ENCODE data around the gene THSD7B. TPM values are rescaled to one million over a fixed set of nuclear protein-coding genes. Genes with fewer than 3 reads are reported as not detected.

THSD7B gene
- total RNA-seq, 3 donors from 2014 or later, result not detected

- Mint-ChIP-seq H3K4me1 (ENCODE audit: low read depth) (no peaks in the 10 kb centered on the region), H3K9me3 (no peaks in the 10 kb centered on the region), H3K36me3 (ENCODE audit: insufficient read depth) (no peaks in the 10 kb centered on the region), H3K27me3 (ENCODE audit: low read depth) (no peaks in the 10 kb centered on the region), H3K4me3 (no peak overlapping the region)
- DNase-seq (no peak), ATAC-seq (no peak)
Measured at GRCh38 chr2:137180012-137180411, 414.7 kb downstream of the THSD7B start.

- peaks cover 6% of the 10 kb centered on the region for H3K9me3 Mint-ChIP-seq
- H3K4me1 Mint-ChIP-seq (ENCODE audit: low read depth), result no peaks in the 10 kb centered on the region
- H3K27me3 Mint-ChIP-seq (ENCODE audit: low read depth), result no peaks in the 10 kb centered on the region
- DNase-seq (no peak), ATAC-seq (no peak)
- H3K36me3 Mint-ChIP-seq (ENCODE audit: insufficient read depth), result no peaks in the 10 kb centered on the region
- no peak overlapping the region for H3K4me3 Mint-ChIP-seq
Measured at GRCh38 chr2:137181370-137181769, 416.0 kb downstream of the THSD7B start.

- DNase-seq, result no peak
- ATAC-seq, result no peak
- Mint-ChIP-seq H3K36me3 (ENCODE audit: insufficient read depth) (no peaks in the 10 kb centered on the region), H3K9me3 (peaks cover 6% of the 10 kb centered on the region), H3K4me1 (ENCODE audit: low read depth) (no peaks in the 10 kb centered on the region), H3K4me3 (no peak overlapping the region), H3K27me3 (ENCODE audit: low read depth) (no peaks in the 10 kb centered on the region)
Measured at GRCh38 chr2:137182071-137182470, 416.7 kb downstream of the THSD7B start.

GRCh38 chr2:137183206-137183898 lies 418.0 kb downstream of the THSD7B start:
- ATAC-seq, result no peak

GRCh38 chr2:137185378-137186078 lies 420.2 kb downstream of the THSD7B start:
- DNase-seq, result no peak
- H3K4me3 Mint-ChIP-seq, result no peak overlapping the region
- H3K27me3 Mint-ChIP-seq (ENCODE audit: low read depth), result peaks cover 2% of the 10 kb centered on the region
- no peaks in the 10 kb centered on the region for H3K36me3 Mint-ChIP-seq (ENCODE audit: insufficient read depth)
- no peak for ATAC-seq
- no peaks in the 10 kb centered on the region for H3K4me1 Mint-ChIP-seq (ENCODE audit: low read depth)
- H3K9me3 Mint-ChIP-seq, result peaks cover 6% of the 10 kb centered on the region

More at GRCh38 chr2:137183206-137183898, 418.0 kb downstream of the THSD7B start:
- Mint-ChIP-seq H3K4me1 (ENCODE audit: low read depth) (no peaks in the 10 kb centered on the region), H3K36me3 (ENCODE audit: insufficient read depth) (no peaks in the 10 kb centered on the region), H3K27me3 (ENCODE audit: low read depth) (no peaks in the 10 kb centered on the region), H3K4me3 (no peak overlapping the region), H3K9me3 (peaks cover 6% of the 10 kb centered on the region)
- no peak for DNase-seq

- H3K4me1 Mint-ChIP-seq (ENCODE audit: low read depth), result no peaks in the 10 kb centered on the region
- no peak overlapping the region for H3K4me3 Mint-ChIP-seq
- H3K36me3 Mint-ChIP-seq (ENCODE audit: insufficient read depth), result no peaks in the 10 kb centered on the region
- DNase-seq, result no peak
- no peak for ATAC-seq
- H3K27me3 Mint-ChIP-seq (ENCODE audit: low read depth), result peaks cover 2% of the 10 kb centered on the region
- H3K9me3 Mint-ChIP-seq, result peaks cover 6% of the 10 kb centered on the region
Measured at GRCh38 chr2:137187216-137187615, 421.9 kb downstream of the THSD7B start.

GRCh38 chr2:137190411-137191195 lies 425.3 kb downstream of the THSD7B start:
- ATAC-seq (no peak), DNase-seq (no peak)
- Mint-ChIP-seq H3K27me3 (ENCODE audit: low read depth) (peaks cover 2% of the 10 kb centered on the region), H3K36me3 (ENCODE audit: insufficient read depth) (no peaks in the 10 kb centered on the region), H3K4me3 (no peak overlapping the region), H3K9me3 (peaks cover 6% of the 10 kb centered on the region), H3K4me1 (ENCODE audit: low read depth) (no peaks in the 10 kb centered on the region)

- no peaks in the 10 kb centered on the region for H3K9me3 Mint-ChIP-seq
- DNase-seq (no peak), ATAC-seq (no peak)
- no peak overlapping the region for H3K4me3 Mint-ChIP-seq
- H3K4me1 Mint-ChIP-seq (ENCODE audit: low read depth), result no peaks in the 10 kb centered on the region
- H3K36me3 Mint-ChIP-seq (ENCODE audit: insufficient read depth), result no peaks in the 10 kb centered on the region
- H3K27me3 Mint-ChIP-seq (ENCODE audit: low read depth), result peaks cover 2% of the 10 kb centered on the region
Measured at GRCh38 chr2:137192366-137193310, 427.3 kb downstream of the THSD7B start.

- ATAC-seq (no peak), DNase-seq (no peak)
- Mint-ChIP-seq H3K4me3 (no peak overlapping the region), H3K4me1 (ENCODE audit: low read depth) (no peaks in the 10 kb centered on the region), H3K36me3 (ENCODE audit: insufficient read depth) (no peaks in the 10 kb centered on the region), H3K27me3 (ENCODE audit: low read depth) (peaks cover 2% of the 10 kb centered on the region), H3K9me3 (no peaks in the 10 kb centered on the region)
Measured at GRCh38 chr2:137193401-137193800, 428.1 kb downstream of the THSD7B start.

GRCh38 chr2:137194111-137194510 lies 428.8 kb downstream of the THSD7B start:
- no peak overlapping the region for H3K4me3 Mint-ChIP-seq
- H3K27me3 Mint-ChIP-seq (ENCODE audit: low read depth), result peaks cover 2% of the 10 kb centered on the region
- H3K4me1 Mint-ChIP-seq (ENCODE audit: low read depth), result no peaks in the 10 kb centered on the region
- no peak for ATAC-seq
- H3K36me3 Mint-ChIP-seq (ENCODE audit: insufficient read depth), result no peaks in the 10 kb centered on the region
- no peak for DNase-seq
- H3K9me3 Mint-ChIP-seq, result no peaks in the 10 kb centered on the region

- Mint-ChIP-seq H3K36me3 (ENCODE audit: insufficient read depth) (no peaks in the 10 kb centered on the region), H3K9me3 (no peaks in the 10 kb centered on the region), H3K27me3 (ENCODE audit: low read depth) (no peaks in the 10 kb centered on the region), H3K4me1 (ENCODE audit: low read depth) (no peaks in the 10 kb centered on the region), H3K4me3 (no peak overlapping the region)
- no peak for DNase-seq
- ATAC-seq, result no peak
Measured at GRCh38 chr2:137199751-137200150, 434.4 kb downstream of the THSD7B start.

GRCh38 chr2:137202318-137202717 lies 437.0 kb downstream of the THSD7B start:
- H3K27me3 Mint-ChIP-seq (ENCODE audit: low read depth), result no peaks in the 10 kb centered on the region

GRCh38 chr2:137205324-137205723 lies 440.0 kb downstream of the THSD7B start:
- no peaks in the 10 kb centered on the region for H3K4me1 Mint-ChIP-seq (ENCODE audit: low read depth)
- H3K4me3 Mint-ChIP-seq, result no peak overlapping the region
- H3K9me3 Mint-ChIP-seq, result no peaks in the 10 kb centered on the region
- no peak for DNase-seq
- ATAC-seq, result no peak
- H3K36me3 Mint-ChIP-seq (ENCODE audit: insufficient read depth), result no peaks in the 10 kb centered on the region
- no peaks in the 10 kb centered on the region for H3K27me3 Mint-ChIP-seq (ENCODE audit: low read depth)

More at GRCh38 chr2:137202318-137202717, 437.0 kb downstream of the THSD7B start:
- ATAC-seq (no peak), DNase-seq (no peak)
- Mint-ChIP-seq H3K9me3 (no peaks in the 10 kb centered on the region), H3K4me3 (no peak overlapping the region), H3K36me3 (ENCODE audit: insufficient read depth) (no peaks in the 10 kb centered on the region), H3K4me1 (ENCODE audit: low read depth) (no peaks in the 10 kb centered on the region)

- no peak overlapping the region for H3K4me3 Mint-ChIP-seq
- no peaks in the 10 kb centered on the region for H3K9me3 Mint-ChIP-seq
- no peaks in the 10 kb centered on the region for H3K27me3 Mint-ChIP-seq (ENCODE audit: low read depth)
- ATAC-seq (no peak), DNase-seq (no peak)
- H3K4me1 Mint-ChIP-seq (ENCODE audit: low read depth), result no peaks in the 10 kb centered on the region
- H3K36me3 Mint-ChIP-seq (ENCODE audit: insufficient read depth), result no peaks in the 10 kb centered on the region
Measured at GRCh38 chr2:137206069-137206468, 440.7 kb downstream of the THSD7B start.

Measured in activated T-cell treated with anti-CD3 and anti-CD28 coated beads, Interleukin-2, amount 50 U/mL, for 4 hours (primary cell).